Esophagus muscularis mucosa (tissue), 3 donors: ENCODE results near the gene KLF14.

Experiments
- CTCF ChIP-seq, 3 experiments: fragments of 200-600 bp in 2 of 3; fragments of 450-650 bp in 1 of 3; sonication (generic) in 2 of 3; IDR thresholded peaks; one replicate each; pipeline ENCODE4 v1.5.1; 2017 to 2019; ENCODE audit warnings: antibody characterized with exemption in 3 of 3, mild to moderate bottlenecking in 2 of 3, moderate library complexity in 1 of 3
- POLR2A ChIP-seq: fragments of 450-650 bp; IDR thresholded peaks from one replicate; pipeline ENCODE4 v1.6.1; 2017; ENCODE audit warnings: antibody characterized with exemption, moderate library complexity, mild to moderate bottlenecking, low read depth
- POLR2AphosphoS5 ChIP-seq, 2 donors: sonication (generic); formaldehyde crosslinking; IDR thresholded peaks; one replicate each; pipeline ENCODE4 v1.6.1; 2017; ENCODE audit warnings: antibody characterized with exemption in 2 of 2

GRCh38 chr7:130768854-130769253, 34.8 kb upstream of the KLF14 start:
- TF ChIP-seq CTCF (IDR thresholded peaks at IDR 0.05) (no peak), POLR2AphosphoS5 (IDR thresholded peaks at IDR 0.05) (no peak), POLR2A (no peak)
